DMS53 (cell line): ENCODE data around the gene PPP4R3C.
"Not testable (repeated sequence)": the region's sequence is repeated elsewhere in the genome, so short reads cannot be mapped to it uniquely, and the experiment has no call there.

Experiments used
- DNase-seq: peaks from one replicate; lab custom pipeline; 2025; lab: John Stamatoyannopoulos, UW

PPP4R3C gene

GRCh38 chrX:27463187-27463586 is at the start of gene PPP4R3C:
Gene PPP4R3C, minus strand, starts transcription at chrX:27463341. Its CDS starts 45 bp downstream, at chrX:27463296.
- DNase-seq: peak; percentile 91

GRCh38 chrX:27491397-27491796 is 28.3 kb upstream of the PPP4R3C start:
- DNase-seq: no peak

- DNase-seq: no peak
Measured at GRCh38 chrX:27466051-27466450, 2.9 kb upstream of the PPP4R3C start.

- DNase-seq: no peak
Measured at GRCh38 chrX:27465036-27465435, 1.9 kb upstream of the PPP4R3C start.

- DNase-seq: not testable (repeated sequence)
Measured at GRCh38 chrX:27459129-27459528, 4.0 kb downstream of the PPP4R3C start.

GRCh38 chrX:27458544-27458943 is 4.6 kb downstream of the PPP4R3C start:
- not testable (repeated sequence) for DNase-seq

GRCh38 chrX:27451324-27451723 is 11.8 kb downstream of the PPP4R3C start:
- no peak for DNase-seq

GRCh38 chrX:27446423-27446822 is 16.7 kb downstream of the PPP4R3C start:
- DNase-seq: no peak

- DNase-seq: no peak
Measured at GRCh38 chrX:27445438-27445837, 17.7 kb downstream of the PPP4R3C start.

- DNase-seq: no peak
Measured at GRCh38 chrX:27444093-27444908, 18.8 kb downstream of the PPP4R3C start.

- peak; percentile 2 for DNase-seq
Measured at GRCh38 chrX:27442392-27442791, 20.7 kb downstream of the PPP4R3C start.

GRCh38 chrX:27439771-27440170 is 23.4 kb downstream of the PPP4R3C start:
- no peak for DNase-seq

GRCh38 chrX:27438937-27439336 is 24.2 kb downstream of the PPP4R3C start:
- DNase-seq: no peak

- DNase-seq: no peak
Measured at GRCh38 chrX:27435031-27435430, 28.1 kb downstream of the PPP4R3C start.
